KMS-11 (cell line): ENCODE measurements around the gene NUDT4.

Experiments
- H2AFZ ChIP-seq: fragments of 200-600 bp; sonication (generic); 2 replicates; pipeline ENCODE4 v1.6.1; 2016; ENCODE audit warnings: antibody characterized with exemption, mixed run types, low read depth
- H3K27ac ChIP-seq: fragments of 200-600 bp; sonication (generic); 2 replicates; pipeline ENCODE4 v1.6.1; 2016; ENCODE audit warnings: mild to moderate bottlenecking, mixed run types
- H3K27me3 ChIP-seq: fragments of 200-600 bp; sonication (generic); 2 replicates; pipeline ENCODE4 v1.6.1; 2017; ENCODE audit warnings: mild to moderate bottlenecking, low read depth, mixed run types, moderate library complexity; ENCODE audit not compliant: insufficient read depth
- H3K36me3 ChIP-seq: fragments of 200-600 bp; sonication (generic); 2 replicates; pipeline ENCODE4 v1.6.1; 2017; ENCODE audit warnings: mild to moderate bottlenecking, mixed run types; ENCODE audit not compliant: insufficient read depth
- H3K4me1 ChIP-seq: fragments of 200-600 bp; sonication (generic); 2 replicates; pipeline ENCODE4 v1.6.1; 2016; ENCODE audit warnings: mild to moderate bottlenecking, low read depth, mixed run types; ENCODE audit not compliant: poor library complexity, severe bottlenecking
- H3K4me2 ChIP-seq: fragments of 200-600 bp; sonication (generic); 2 replicates; pipeline ENCODE4 v1.7.0; 2016; ENCODE audit warnings: mild to moderate bottlenecking, mixed run types
- H3K4me3 ChIP-seq: fragments of 200-600 bp; sonication (generic); IDR thresholded peaks from 2 replicates; pipeline ENCODE4 v1.6.1; 2017; ENCODE audit warnings: low read depth, low read length, mixed read lengths; ENCODE audit not compliant: insufficient read depth
- H3K79me2 ChIP-seq: fragments of 200-600 bp; sonication (generic); 2 replicates; pipeline ENCODE4 v1.6.1; 2016; ENCODE audit warnings: low read depth, mixed run types; ENCODE audit not compliant: insufficient read depth
- H3K9ac ChIP-seq: fragments of 200-600 bp; sonication (generic); 2 replicates; pipeline ENCODE4 v1.6.1; 2016; ENCODE audit warnings: mild to moderate bottlenecking, mixed run types
- H4K20me1 ChIP-seq: fragments of 200-600 bp; sonication (generic); 2 replicates; pipeline ENCODE4 v1.6.1; 2016; ENCODE audit warnings: mild to moderate bottlenecking, mixed run types; ENCODE audit not compliant: insufficient read depth
- TF ChIP-seq, protein P1 (sequence below): fragments of 200-600 bp; sonication (generic); conservative IDR thresholded peaks from 2 replicates; pipeline ENCODE4 v1.6.1; 2017; ENCODE audit warnings: low read depth, mild to moderate bottlenecking, antibody characterized with exemption, low read length, moderate library complexity, mixed read lengths

NUDT4 gene

DNA sequence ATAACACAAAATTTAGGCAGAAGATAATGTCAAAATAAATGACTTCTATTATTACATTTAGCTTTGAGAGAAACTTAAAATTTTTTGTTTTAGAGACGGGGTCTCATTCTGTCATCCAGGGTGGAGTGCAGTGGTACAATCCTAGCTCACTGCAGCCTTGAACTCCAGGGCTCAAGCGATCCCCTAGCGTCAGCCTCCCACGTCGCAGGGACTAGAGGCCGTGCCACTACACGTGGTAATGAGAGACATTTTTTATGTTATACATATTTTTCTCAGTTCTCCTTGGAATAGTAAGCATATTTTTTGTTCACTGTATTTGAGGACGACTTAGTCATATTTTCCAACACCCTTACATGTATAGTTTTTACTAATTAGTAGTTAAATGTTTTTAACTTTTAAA lies 21.5 kb upstream of the NUDT4 start:
- no peak overlapping the region for H3K9ac ChIP-seq
- H3K79me2 ChIP-seq = no peaks in the 10 kb centered on the region
- H3K36me3 ChIP-seq = no peaks in the 10 kb centered on the region
- H3K27ac ChIP-seq = no peak overlapping the region
- H3K4me2 ChIP-seq = no peak overlapping the region
- no peaks in the 10 kb centered on the region for H4K20me1 ChIP-seq
- no peaks in the 10 kb centered on the region for H3K27me3 ChIP-seq
- no peak overlapping the region for H2AFZ ChIP-seq
- no peak overlapping the region for H3K4me3 ChIP-seq
- TF ChIP-seq, protein P1, sequence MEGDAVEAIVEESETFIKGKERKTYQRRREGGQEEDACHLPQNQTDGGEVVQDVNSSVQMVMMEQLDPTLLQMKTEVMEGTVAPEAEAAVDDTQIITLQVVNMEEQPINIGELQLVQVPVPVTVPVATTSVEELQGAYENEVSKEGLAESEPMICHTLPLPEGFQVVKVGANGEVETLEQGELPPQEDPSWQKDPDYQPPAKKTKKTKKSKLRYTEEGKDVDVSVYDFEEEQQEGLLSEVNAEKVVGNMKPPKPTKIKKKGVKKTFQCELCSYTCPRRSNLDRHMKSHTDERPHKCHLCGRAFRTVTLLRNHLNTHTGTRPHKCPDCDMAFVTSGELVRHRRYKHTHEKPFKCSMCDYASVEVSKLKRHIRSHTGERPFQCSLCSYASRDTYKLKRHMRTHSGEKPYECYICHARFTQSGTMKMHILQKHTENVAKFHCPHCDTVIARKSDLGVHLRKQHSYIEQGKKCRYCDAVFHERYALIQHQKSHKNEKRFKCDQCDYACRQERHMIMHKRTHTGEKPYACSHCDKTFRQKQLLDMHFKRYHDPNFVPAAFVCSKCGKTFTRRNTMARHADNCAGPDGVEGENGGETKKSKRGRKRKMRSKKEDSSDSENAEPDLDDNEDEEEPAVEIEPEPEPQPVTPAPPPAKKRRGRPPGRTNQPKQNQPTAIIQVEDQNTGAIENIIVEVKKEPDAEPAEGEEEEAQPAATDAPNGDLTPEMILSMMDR = no peak
- H3K4me1 ChIP-seq = peaks cover 8% of the 10 kb centered on the region

DNA sequence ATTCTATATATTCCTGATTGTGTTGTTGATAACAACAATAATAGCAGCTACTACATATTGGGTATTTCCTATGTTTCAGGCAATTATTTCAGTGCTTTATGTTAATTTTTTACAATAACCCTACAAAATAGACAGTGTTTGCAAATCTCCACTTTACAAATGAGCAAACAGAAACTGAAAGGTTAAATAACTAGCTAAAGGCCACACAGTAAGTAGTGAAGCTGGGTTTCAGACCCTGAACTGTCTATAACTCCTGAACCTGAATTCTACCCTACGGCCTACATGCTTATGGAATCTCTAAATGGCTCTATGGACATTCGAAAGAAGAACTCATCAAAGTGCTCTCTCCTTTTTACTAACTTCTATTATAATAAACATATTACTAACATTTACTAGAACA lies 19.7 kb upstream of the NUDT4 start:
- TF ChIP-seq, protein P1 = no peak
- Histone ChIP-seq H3K4me2 (no peak overlapping the region), H4K20me1 (no peaks in the 10 kb centered on the region)

DNA sequence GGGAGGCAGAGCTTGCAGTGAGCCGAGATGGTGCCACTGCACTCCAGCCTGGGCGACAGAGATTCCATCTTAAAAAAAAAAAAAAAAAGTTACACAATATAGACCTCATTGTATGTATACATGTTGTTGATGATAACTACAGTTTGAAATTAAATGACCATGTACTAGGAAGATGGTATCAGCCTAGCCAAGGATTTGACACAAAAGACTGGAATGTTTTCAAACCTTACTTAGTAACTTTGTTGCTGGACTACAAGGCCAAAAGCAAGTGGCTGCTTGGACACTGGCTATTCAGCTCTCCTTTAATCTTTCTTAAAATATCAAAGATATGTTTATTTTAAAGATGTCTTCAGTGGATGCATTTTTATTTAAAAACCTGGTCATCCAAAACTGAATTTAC lies 18.9 kb upstream of the NUDT4 start:
- Histone ChIP-seq H3K27ac (no peak overlapping the region), H3K9ac (no peak overlapping the region), H3K4me1 (peaks cover 14% of the 10 kb centered on the region), H3K4me2 (no peak overlapping the region), H3K79me2 (no peaks in the 10 kb centered on the region), H3K36me3 (no peaks in the 10 kb centered on the region), H3K27me3 (no peaks in the 10 kb centered on the region), H4K20me1 (no peaks in the 10 kb centered on the region), H3K4me3 (no peak overlapping the region), H2AFZ (no peak overlapping the region)
- TF ChIP-seq, protein P1 = no peak

More for the DNA sequence above, 19.7 kb upstream of the NUDT4 start:
- no peaks in the 10 kb centered on the region for H3K79me2 ChIP-seq
- H3K27ac ChIP-seq = no peak overlapping the region
- H3K4me3 ChIP-seq = no peak overlapping the region
- H3K36me3 ChIP-seq = no peaks in the 10 kb centered on the region
- no peak overlapping the region for H3K9ac ChIP-seq
- peaks cover 14% of the 10 kb centered on the region for H3K4me1 ChIP-seq
- no peaks in the 10 kb centered on the region for H3K27me3 ChIP-seq
- H2AFZ ChIP-seq = no peak overlapping the region

DNA sequence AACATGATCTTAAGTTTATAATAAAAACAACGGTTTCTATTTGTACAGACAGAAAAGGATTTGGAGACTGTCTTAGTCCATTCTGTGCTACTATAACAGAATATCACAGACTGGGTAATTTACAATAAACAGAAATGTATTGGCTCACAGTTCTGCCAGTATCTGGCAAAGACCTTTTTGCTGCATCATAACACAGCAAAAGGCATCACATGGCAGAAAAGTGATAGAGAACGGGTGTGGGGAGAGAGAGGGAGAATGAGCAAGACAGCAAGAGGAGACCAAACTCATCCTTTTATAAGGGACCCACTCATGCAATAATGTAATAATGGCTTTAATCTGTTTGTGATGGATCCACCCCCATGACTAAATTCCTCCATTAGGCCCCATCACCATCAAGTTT lies 17.0 kb upstream of the NUDT4 start:
- Histone ChIP-seq H3K9ac (no peak overlapping the region), H2AFZ (no peak overlapping the region), H3K36me3 (no peaks in the 10 kb centered on the region), H4K20me1 (no peaks in the 10 kb centered on the region), H3K4me2 (no peak overlapping the region), H3K4me1 (peaks cover 14% of the 10 kb centered on the region), H3K79me2 (no peaks in the 10 kb centered on the region), H3K27me3 (no peaks in the 10 kb centered on the region), H3K27ac (no peak overlapping the region), H3K4me3 (no peak overlapping the region)
- TF ChIP-seq, protein P1 = no peak
